MM.1S (cell line): ENCODE data around the gene UBAC2.

Experiments used
- CTCF ChIP-seq: fragments of 300-600 bp; sonication (generic); IDR thresholded peaks from 2 replicates; pipeline ENCODE4 v1.5.1; 2016; ENCODE audit warnings: antibody characterized with exemption, low read length, mixed read lengths
- EZH2 ChIP-seq: fragments of 300-600 bp; sonication (generic); optimal IDR thresholded peaks from 2 replicates; pipeline ENCODE3; 2017; ENCODE audit warnings: low read depth, mild to moderate bottlenecking, antibody characterized with exemption, low read length, mixed read lengths

- TF ChIP-seq CTCF = no peak
- TF ChIP-seq EZH2 = no peak
Observed at GRCh38 chr13:99308471-99309087, 107.9 kb downstream of the UBAC2 start.
